ENCODE results near the gene DDRGK1.

The DDRGK1 gene

GRCh38 chr20:3194617-3195280 is 9.7 kb downstream of the DDRGK1 start:
- Histone ChIP-seq H3K4me2 (ENCODE audit: low read length) (no peak overlapping the region), H3K27me3 (ENCODE audit: control insufficient read depth, low read length) (no peaks in the 10 kb centered on the region), H3F3A (ENCODE audit: control insufficient read depth, insufficient read depth) (no peaks in the 10 kb centered on the region), H3K4me3 (ENCODE audit: low read length) (no peak overlapping the region), H3K9me3 (ENCODE audit: control insufficient read depth, insufficient read depth, low read length) (no peaks in the 10 kb centered on the region), H3K36me3 (ENCODE audit: control insufficient read depth, low read length) (peaks cover 73% of the 10 kb centered on the region), H4K20me1 (ENCODE audit: control insufficient read depth, insufficient read depth, low read depth, low read length) (no peaks in the 10 kb centered on the region), H3K4me1 (ENCODE audit: control insufficient read depth, low read length) (no peaks in the 10 kb centered on the region), H3K27ac (ENCODE audit: low read depth, low read length) (no peak overlapping the region), H3K9me2 (replicated peaks; ENCODE audit: control insufficient read depth, low read length) (no peaks in the 10 kb centered on the region), H3K79me2 (ENCODE audit: control insufficient read depth, low read length) (no peaks in the 10 kb centered on the region)
- TF ChIP-seq EZH2phosphoT487 (IDR thresholded peaks at IDR 0.05; ENCODE audit: borderline replicate concordance, low read length) (no peak), CTCF (IDR thresholded peaks at IDR 0.05; ENCODE audit: low read depth, low read length, poor library complexity, severe bottlenecking) (no peak)

GRCh38 chr20:3193806-3194616 is 10.5 kb downstream of the DDRGK1 start:
- H3K36me3 ChIP-seq (ENCODE audit: control insufficient read depth, low read length) = peaks cover 69% of the 10 kb centered on the region

GRCh38 chr20:3192226-3193015 is 12.1 kb downstream of the DDRGK1 start:
- peaks cover 65% of the 10 kb centered on the region for H3K36me3 ChIP-seq (ENCODE audit: control insufficient read depth, low read length)
- no peaks in the 10 kb centered on the region for H3K9me2 ChIP-seq (replicated peaks; ENCODE audit: control insufficient read depth, low read length)
- H3K4me3 ChIP-seq (ENCODE audit: low read length) = no peak overlapping the region
- no peaks in the 10 kb centered on the region for H3F3A ChIP-seq (ENCODE audit: control insufficient read depth, insufficient read depth)
- no peaks in the 10 kb centered on the region for H3K9me3 ChIP-seq (ENCODE audit: control insufficient read depth, insufficient read depth, low read length)
- no peaks in the 10 kb centered on the region for H3K79me2 ChIP-seq (ENCODE audit: control insufficient read depth, low read length)
- TF ChIP-seq EZH2phosphoT487 (IDR thresholded peaks at IDR 0.05; ENCODE audit: borderline replicate concordance, low read length) = no peak
- TF ChIP-seq CTCF (IDR thresholded peaks at IDR 0.05; ENCODE audit: low read depth, low read length, poor library complexity, severe bottlenecking) = no peak
- no peaks in the 10 kb centered on the region for H4K20me1 ChIP-seq (ENCODE audit: control insufficient read depth, insufficient read depth, low read depth, low read length)
- H3K27me3 ChIP-seq (ENCODE audit: control insufficient read depth, low read length) = no peaks in the 10 kb centered on the region
- no peaks in the 10 kb centered on the region for H3K4me1 ChIP-seq (ENCODE audit: control insufficient read depth, low read length)
- no peak overlapping the region for H3K4me2 ChIP-seq (ENCODE audit: low read length)
- no peak overlapping the region for H3K27ac ChIP-seq (ENCODE audit: low read depth, low read length)

More at GRCh38 chr20:3193806-3194616, 10.5 kb downstream of the DDRGK1 start:
- Histone ChIP-seq H3K9me3 (ENCODE audit: control insufficient read depth, insufficient read depth, low read length) (no peaks in the 10 kb centered on the region), H3K4me3 (ENCODE audit: low read length) (no peak overlapping the region), H3K9me2 (replicated peaks; ENCODE audit: control insufficient read depth, low read length) (no peaks in the 10 kb centered on the region), H3K27me3 (ENCODE audit: control insufficient read depth, low read length) (no peaks in the 10 kb centered on the region), H3K4me1 (ENCODE audit: control insufficient read depth, low read length) (no peaks in the 10 kb centered on the region), H4K20me1 (ENCODE audit: control insufficient read depth, insufficient read depth, low read depth, low read length) (no peaks in the 10 kb centered on the region), H3K4me2 (ENCODE audit: low read length) (no peak overlapping the region), H3K79me2 (ENCODE audit: control insufficient read depth, low read length) (no peaks in the 10 kb centered on the region), H3K27ac (ENCODE audit: low read depth, low read length) (no peak overlapping the region), H3F3A (ENCODE audit: control insufficient read depth, insufficient read depth) (no peaks in the 10 kb centered on the region)
- no peak for TF ChIP-seq CTCF (IDR thresholded peaks at IDR 0.05; ENCODE audit: low read depth, low read length, poor library complexity, severe bottlenecking)
- TF ChIP-seq EZH2phosphoT487 (IDR thresholded peaks at IDR 0.05; ENCODE audit: borderline replicate concordance, low read length) = no peak
